Stimulated activated CD8-positive, alpha-beta memory T cell treated with anti-CD3 and anti-CD28 coated beads, Interleukin-12 subunit alpha, Interleukin-12 subunit beta, amount 100 ng/mL, for 24 hours (primary cell): ENCODE results near the gene RPL26.
"Not testable (repeated sequence)": the region's sequence is repeated elsewhere in the genome, so short reads cannot be mapped to it uniquely, and the experiment has no call there.

Experiments
- DNase-seq: peaks from one replicate; pipeline ENCODE4 v3.0.0-alpha.2; 2020; ENCODE audit errors: extremely low read depth

The RPL26 gene

DNA sequence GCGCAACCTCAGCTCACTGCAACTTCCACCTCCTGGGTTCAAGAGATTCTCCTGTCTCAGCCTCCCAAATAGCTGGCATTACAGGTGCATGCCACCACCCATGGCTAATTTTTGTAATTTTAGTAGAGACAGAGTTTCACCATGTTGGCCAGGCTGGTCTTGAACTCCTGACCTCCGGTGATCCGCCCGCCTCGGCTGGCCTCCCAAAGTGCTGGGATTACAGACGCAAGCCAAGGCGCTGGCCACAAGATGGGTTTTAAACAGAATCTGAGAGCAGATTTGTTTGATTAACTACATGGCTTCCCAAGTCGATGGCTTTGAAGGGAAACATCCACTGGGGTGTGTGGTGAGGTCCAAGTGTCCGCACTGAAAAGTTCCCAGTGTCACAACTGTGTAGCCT, 11.5 kb upstream of the RPL26 start:
- DNase-seq, result not testable (repeated sequence)

- no peak for DNase-seq
Measured at GRCh38 chr17:8393470-8394231, 10.7 kb upstream of the RPL26 start.

DNA sequence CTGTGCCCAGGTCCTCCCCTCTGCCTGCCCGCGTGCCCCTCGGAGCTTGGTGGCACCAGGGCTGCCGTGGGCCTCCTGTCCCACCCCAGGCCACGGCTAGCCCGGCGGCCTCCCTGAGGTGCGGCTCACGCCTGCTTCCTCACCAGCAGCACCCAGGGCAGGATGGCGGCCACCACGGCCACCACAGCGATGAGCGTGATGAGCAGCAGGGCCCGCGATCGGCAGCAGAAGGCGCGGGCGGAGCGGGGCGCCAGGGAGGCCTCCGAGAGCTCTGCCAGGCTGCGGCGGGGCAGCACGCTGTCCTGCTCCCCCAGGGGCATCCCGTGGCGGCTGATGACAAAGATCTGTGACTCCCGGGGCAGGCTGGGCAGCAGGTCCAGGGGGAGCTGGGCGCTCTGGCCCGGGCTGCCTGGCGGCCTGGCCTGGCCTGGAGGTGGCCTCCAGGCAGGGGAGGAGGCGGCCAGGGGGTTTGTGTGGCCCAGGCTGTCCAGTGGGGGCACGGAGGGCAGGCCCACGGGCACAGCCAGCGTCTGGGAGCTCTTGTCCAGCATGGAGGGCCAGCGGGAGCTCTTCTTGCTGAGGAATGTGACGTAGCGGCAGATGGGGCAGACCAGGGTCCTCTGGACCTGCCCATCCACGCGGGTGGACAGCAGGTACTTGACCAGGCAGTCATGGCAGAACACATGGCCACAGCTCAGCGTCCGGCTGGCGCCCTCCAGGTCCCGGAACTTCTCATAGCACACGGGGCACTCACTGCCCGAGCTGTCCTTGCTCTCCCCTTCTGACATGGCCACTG, 9.9 kb upstream of the RPL26 start:
- DNase-seq, result no peak

- no peak for DNase-seq
Measured at GRCh38 chr17:8392274-8392673, 9.3 kb upstream of the RPL26 start.

GRCh38 chr17:8391711-8392110, 8.7 kb upstream of the RPL26 start:
- no peak for DNase-seq

DNA sequence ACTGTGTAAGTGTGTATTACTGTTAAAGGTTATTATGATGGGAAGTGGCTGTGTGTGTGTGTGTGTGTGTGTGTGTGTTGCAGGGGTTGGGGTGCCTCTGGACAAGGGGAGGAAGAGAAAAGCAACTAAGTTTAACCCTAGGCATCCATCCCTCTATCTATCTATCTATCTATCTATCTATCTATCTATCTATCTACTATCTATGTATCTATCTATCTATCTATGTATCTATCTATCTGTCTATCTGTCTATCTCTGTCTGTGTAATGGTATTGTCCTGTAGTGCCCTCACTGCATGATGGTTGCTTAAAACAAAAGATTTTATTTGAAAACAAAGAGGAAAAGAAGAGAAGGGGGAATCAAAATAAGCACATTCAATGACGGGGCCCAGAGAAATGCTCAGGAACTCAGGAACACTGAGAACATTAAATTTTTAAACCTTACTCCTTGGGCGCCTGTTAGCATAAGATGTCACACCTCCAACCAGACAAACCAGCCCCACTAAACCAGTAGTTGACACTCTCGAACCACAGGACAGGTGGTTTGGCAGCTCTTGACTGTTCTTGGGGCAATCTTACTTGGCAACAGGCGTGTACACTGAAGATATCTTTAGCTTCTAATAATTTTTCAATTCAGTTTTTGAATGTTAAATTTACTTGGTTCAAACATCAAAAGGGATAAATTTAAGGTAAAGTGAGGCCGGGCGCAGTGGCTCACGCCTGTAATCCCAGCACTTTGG, 5.1 kb upstream of the RPL26 start:
- no peak for DNase-seq

- no peak for DNase-seq
Measured at GRCh38 chr17:8386841-8387240, 3.8 kb upstream of the RPL26 start.

- no peak for DNase-seq
Measured at GRCh38 chr17:8384801-8385378, 1.9 kb upstream of the RPL26 start.

DNA sequence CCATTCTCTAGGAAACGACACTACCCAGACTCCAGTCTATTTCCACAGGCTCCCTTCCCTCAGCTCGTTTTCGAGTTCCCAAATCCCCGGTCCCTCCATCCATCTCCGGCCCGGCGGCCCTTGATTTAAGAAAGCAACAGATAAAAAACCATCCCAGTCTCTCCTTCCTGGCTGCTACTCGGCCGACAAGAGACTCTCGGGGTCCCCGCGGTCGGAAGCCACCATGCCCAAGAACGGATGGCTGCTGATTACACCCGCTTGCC, 182 bp downstream of the RPL26 start:
- DNase-seq, result no peak

GRCh38 chr17:8382052-8382879, 727 bp downstream of the RPL26 start:
- DNase-seq, result no peak

- no peak for DNase-seq
Measured at GRCh38 chr17:8380049-8380448, 2.9 kb downstream of the RPL26 start.

DNA sequence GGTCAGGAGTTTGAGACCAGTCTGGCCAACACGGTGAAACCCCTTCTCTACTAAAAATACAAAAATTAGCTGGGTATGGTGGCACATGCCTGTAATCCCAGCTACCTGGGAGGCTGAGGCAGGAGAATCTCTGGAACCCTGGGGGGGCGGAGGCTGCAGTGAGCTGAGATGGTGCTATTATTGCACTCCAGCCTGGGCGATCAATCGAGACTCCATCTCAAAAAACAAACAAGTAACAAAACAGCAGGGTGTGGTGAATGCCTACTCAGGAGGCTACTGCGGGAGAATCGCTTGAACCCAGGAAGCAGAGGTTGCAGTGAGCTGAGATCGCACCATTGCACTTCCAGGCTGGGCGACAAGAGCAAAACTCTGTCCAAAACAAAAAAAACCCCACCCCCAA, 4.9 kb downstream of the RPL26 start:
- not testable (repeated sequence) for DNase-seq

DNA sequence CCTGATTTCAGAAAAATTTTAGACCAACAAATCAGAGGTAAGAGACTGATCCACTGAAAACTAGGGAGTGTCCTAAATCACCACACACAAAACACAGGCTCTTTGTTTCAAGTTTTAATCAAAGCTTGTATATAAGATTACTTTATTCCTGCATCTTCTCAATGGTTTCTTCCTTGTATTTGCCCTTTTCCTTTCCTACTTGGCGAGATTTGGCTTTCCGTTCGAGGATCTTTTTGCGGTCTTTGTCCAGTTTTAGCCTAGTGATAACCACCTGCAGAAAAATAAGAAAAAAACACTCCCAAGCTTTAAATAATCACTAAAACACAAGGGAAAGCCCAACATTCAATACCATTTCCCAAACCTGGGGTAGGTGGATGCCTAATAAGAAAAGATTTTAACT, 5.6 kb downstream of the RPL26 start:
- no peak for DNase-seq

DNA sequence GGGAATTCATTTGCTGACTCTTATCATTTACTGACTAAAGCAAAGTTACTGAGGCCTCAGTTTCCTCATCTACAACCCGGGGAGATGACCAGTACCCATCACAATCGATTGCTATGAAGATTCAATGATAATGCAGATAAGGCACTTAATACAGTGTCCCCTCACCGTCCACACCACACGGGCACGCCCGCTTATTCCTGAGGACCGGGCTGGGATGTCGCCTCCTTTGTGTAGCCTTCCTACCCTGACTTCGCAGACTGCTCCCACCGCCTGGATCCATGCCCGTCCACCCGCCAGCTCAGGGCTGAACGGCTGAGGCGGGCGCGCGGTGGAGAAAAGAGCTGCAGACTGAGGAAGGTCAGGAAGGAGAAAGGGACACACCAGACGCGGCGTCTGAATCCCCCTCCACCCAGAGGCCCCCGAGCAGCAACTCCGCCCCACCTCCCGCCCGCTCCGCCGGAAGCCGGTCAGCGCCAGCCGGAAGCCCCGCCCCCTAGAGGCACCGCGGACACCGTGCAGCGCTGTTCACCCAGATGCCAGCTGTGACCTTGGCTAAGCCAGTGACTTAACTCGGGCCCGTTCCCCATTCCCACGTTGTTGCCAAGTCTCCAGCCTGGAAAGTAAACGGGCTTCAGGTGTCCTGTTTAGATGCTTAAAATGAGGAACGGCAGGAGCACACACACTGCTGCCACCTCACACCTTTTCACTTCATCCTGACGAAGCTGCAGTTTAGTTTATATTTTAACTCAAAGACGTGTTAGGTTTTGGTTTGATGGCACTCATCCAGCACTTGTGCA, 6.5 kb downstream of the RPL26 start, which contains the start of gene KRABD2:
Gene KRABD2, minus strand, starts transcription at position 434 of the 797 bp plus-strand sequence.
- DNase-seq, result peak; percentile 75

DNA sequence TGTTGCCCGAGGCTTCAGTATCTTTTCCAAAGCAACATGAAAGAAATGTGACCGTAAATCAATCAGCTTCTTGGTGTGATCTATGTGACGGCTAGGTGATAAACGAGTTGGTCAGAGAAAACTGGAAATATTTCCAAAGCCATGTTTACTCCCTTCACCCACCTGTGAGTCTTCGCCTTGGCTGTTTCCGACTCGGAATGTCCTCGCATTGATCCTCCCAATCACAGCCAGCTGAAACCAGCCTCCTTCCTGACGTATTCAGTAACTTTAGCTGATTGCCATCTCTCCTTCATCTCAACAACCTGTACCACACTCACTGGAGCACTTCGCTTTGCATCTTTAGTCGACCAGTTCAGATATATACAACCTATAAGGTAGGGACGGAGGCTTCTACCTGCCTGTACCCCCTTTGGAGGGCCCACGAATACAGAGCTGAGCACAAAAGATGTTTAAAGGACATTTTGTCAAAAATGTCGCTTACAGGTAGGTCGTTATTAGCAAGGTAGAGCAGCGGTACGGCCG, 7.2 kb downstream of the RPL26 start:
- no peak for DNase-seq

GRCh38 chr17:8373856-8374255, 9.1 kb downstream of the RPL26 start:
- DNase-seq, result not testable (repeated sequence)

- DNase-seq, result no peak
Measured at GRCh38 chr17:8372422-8372821, 10.6 kb downstream of the RPL26 start.

GRCh38 chr17:8371786-8372185, 11.2 kb downstream of the RPL26 start:
- no peak for DNase-seq

DNA sequence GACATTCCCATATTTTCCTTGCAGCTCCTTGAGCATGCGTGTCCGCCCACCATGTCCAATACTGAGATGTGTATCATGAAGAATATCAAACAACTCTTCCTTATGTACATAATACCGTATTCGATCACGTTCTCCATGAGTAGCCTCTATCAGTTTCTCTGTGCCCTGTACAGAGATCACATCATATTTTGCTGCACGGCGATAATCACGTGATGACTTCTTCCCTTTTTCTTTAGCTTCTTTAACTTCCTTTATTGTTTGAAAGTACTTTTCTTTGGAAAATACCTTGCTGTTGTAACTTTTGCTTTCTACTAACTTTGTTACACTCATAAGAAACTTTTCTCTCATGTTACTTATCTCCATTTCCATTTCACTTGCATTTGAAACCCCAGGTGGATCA, 13.0 kb downstream of the RPL26 start:
- DNase-seq, result no peak

GRCh38 chr17:8368193-8368592, 14.8 kb downstream of the RPL26 start:
- no peak for DNase-seq
